Astrocyte (in vitro differentiated cells and primary cell): ENCODE results near the gene PLEKHA5.

Source experiments
- EZH2 ChIP-seq: IDR thresholded peaks from 2 replicates; pipeline ENCODE4 v1.6.1; 2012; ENCODE audit warnings: mild to moderate bottlenecking, low read length, inconsistent platforms; ENCODE audit not compliant: insufficient read depth
- TF ChIP-seq, protein P1 (sequence below): IDR thresholded peaks from 2 replicates; pipeline ENCODE4 v1.5.1; 2011; ENCODE audit warnings: low read depth, mild to moderate bottlenecking, inconsistent platforms, low read length, moderate library complexity; ENCODE audit not compliant: insufficient read depth

DNA sequence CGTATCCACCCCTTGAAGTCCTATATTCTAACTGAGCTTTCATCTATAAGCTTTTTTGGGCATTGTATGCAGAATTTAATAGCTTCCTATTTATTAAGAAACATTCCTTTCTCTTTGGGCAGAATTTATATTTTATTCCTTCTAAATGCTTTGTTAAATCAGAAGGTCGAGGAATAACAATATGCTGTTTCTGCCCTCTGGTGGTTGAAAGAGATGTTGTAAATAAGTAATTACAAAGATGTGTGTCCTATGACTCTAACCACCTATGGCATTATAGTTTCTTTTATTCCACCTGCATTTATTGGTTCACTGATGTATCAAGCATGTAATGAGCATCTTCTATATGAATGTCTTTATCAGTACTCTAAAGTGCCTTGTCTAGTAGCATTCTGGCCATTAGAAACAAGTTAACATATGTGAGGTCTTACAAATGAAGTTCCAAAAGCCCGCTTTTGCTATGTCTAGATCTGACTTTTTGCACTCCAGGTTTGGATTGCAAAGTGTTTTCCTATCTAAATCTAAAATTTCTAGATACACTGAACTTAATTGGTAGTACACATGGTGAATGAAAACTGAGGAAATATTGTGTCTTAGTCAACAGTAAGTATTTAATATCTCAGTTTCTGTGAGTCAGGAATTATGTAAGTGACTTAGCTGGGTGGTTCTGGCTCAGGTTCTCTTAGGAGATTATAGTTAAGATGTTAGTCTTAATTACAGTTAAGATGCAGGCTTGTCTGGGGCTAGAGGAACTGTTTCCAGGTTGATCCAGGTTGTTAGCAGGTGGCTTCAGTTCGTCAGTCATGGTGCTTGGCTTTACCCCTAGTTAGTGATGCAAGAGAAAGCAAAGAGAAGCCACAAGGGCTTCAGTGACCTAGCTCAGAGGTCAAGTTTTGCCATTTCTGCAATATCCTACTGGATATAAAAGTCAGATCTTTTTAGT lies 57.5 kb downstream of the PLEKHA5 start:
- TF ChIP-seq EZH2 = no peak
- TF ChIP-seq, protein P1, sequence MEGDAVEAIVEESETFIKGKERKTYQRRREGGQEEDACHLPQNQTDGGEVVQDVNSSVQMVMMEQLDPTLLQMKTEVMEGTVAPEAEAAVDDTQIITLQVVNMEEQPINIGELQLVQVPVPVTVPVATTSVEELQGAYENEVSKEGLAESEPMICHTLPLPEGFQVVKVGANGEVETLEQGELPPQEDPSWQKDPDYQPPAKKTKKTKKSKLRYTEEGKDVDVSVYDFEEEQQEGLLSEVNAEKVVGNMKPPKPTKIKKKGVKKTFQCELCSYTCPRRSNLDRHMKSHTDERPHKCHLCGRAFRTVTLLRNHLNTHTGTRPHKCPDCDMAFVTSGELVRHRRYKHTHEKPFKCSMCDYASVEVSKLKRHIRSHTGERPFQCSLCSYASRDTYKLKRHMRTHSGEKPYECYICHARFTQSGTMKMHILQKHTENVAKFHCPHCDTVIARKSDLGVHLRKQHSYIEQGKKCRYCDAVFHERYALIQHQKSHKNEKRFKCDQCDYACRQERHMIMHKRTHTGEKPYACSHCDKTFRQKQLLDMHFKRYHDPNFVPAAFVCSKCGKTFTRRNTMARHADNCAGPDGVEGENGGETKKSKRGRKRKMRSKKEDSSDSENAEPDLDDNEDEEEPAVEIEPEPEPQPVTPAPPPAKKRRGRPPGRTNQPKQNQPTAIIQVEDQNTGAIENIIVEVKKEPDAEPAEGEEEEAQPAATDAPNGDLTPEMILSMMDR = peak; percentile 54
